CD14-positive monocyte (primary cell): Measurements from ENCODE around the gene SFXN2. TPM values are rescaled to one million over a fixed set of nuclear protein-coding genes. Genes with fewer than 3 reads are reported as not detected.

Experiments
- DNase-seq, 3 donors: peaks; one replicate each; pipeline ENCODE4 v3.0.0-alpha.2; 2011 to 2022
- H2AFZ ChIP-seq: 2 replicates; pipeline ENCODE4 v1.6.0; 2012; ENCODE audit warnings: mild to moderate bottlenecking, low read depth, low read length, inconsistent platforms; ENCODE audit not compliant: insufficient read depth, poor library complexity, severe bottlenecking
- H3K27ac ChIP-seq, 2 donors: 1 replicate in 1 of 2; 2 replicates in 1 of 2; pipeline ENCODE4 v1.5.1; 2012 to 2013; ENCODE audit warnings: low read length in 2 of 2, control low read depth in 1 of 2, inconsistent platforms in 1 of 2, low read depth in 1 of 2, mild to moderate bottlenecking in 1 of 2
- H3K27me3 ChIP-seq, 2 donors: one replicate each; pipeline versions ENCODE4 v1.6.0 to v1.6.1; 2011 to 2013; ENCODE audit warnings: low read length in 2 of 2; ENCODE audit not compliant: control insufficient read depth in 2 of 2, insufficient read depth in 2 of 2
- H3K36me3 ChIP-seq, 2 donors: replicated peaks in 1 of 2; 1 replicate in 1 of 2; 2 replicates in 1 of 2; pipeline versions ENCODE4 v1.5.1 to v1.6.1; 2012 to 2013; ENCODE audit warnings: low read length in 2 of 2, control low read depth in 1 of 2, inconsistent platforms in 1 of 2, mild to moderate bottlenecking in 1 of 2; ENCODE audit not compliant: insufficient read depth in 2 of 2, control insufficient read depth in 1 of 2
- H3K4me1 ChIP-seq, 2 donors: 1 replicate in 1 of 2; 2 replicates in 1 of 2; pipeline versions ENCODE4 v1.5.1 to v1.6.1; 2012 to 2013; ENCODE audit warnings: low read length in 2 of 2, control low read depth in 1 of 2, inconsistent platforms in 1 of 2, mild to moderate bottlenecking in 1 of 2, moderate library complexity in 1 of 2; ENCODE audit not compliant: insufficient read depth in 2 of 2, control insufficient read depth in 1 of 2
- H3K4me2 ChIP-seq: replicated peaks from 2 replicates; pipeline ENCODE3; 2012; ENCODE audit warnings: low read length, moderate library complexity, mild to moderate bottlenecking; ENCODE audit not compliant: poor library complexity, severe bottlenecking; ENCODE audit errors: extremely low read depth
- H3K4me3 ChIP-seq, 3 experiments: fragments of 200-600 bp in 1 of 3; sonication (generic) in 1 of 3; replicated peaks in 1 of 3; 1 replicate in 2 of 3; 2 replicates in 1 of 3; pipeline ENCODE4 v1.5.1; 2011 to 2013; ENCODE audit warnings: low read length in 3 of 3, mild to moderate bottlenecking in 3 of 3, control low read depth in 2 of 3, low read depth in 2 of 3, inconsistent platforms in 1 of 3, moderate library complexity in 1 of 3
- H3K79me2 ChIP-seq: 2 replicates; pipeline ENCODE4 v1.6.0; 2012; ENCODE audit warnings: mild to moderate bottlenecking, control low read depth, inconsistent platforms, low read length, moderate library complexity; ENCODE audit not compliant: insufficient read depth
- H3K9ac ChIP-seq: 2 replicates; pipeline ENCODE4 v1.6.0; 2017; ENCODE audit warnings: low read length, mild to moderate bottlenecking; ENCODE audit not compliant: insufficient read depth, poor library complexity, severe bottlenecking
- H3K9me3 ChIP-seq, 2 donors: replicated peaks in 1 of 2; 1 replicate in 1 of 2; 2 replicates in 1 of 2; pipeline versions ENCODE4 v1.5.1 to v1.6.1; 2012 to 2013; ENCODE audit warnings: low read length in 2 of 2, control low read depth in 1 of 2; ENCODE audit not compliant: control insufficient read depth in 1 of 2, insufficient read depth in 1 of 2
- H4K20me1 ChIP-seq: 2 replicates; pipeline ENCODE4 v1.6.0; 2012; ENCODE audit warnings: mild to moderate bottlenecking, low read length, control low read depth, moderate library complexity; ENCODE audit not compliant: insufficient read depth
- H3K27ac Mint-ChIP-seq, 7 donors: one replicate each; pipeline ENCODE4 v1.8.0; 2020; ENCODE audit warnings: mild to moderate bottlenecking in 7 of 7, mixed read lengths in 7 of 7, moderate library complexity in 6 of 7, inconsistent platforms in 2 of 7
- H3K27me3 Mint-ChIP-seq, 3 donors: one replicate each; pipeline ENCODE4 v1.8.0; 2021 to 2022; ENCODE audit warnings: low read depth in 3 of 3, mild to moderate bottlenecking in 3 of 3, mixed read lengths in 3 of 3, moderate library complexity in 3 of 3, inconsistent platforms in 1 of 3
- H3K36me3 Mint-ChIP-seq, 2 donors: one replicate each; pipeline ENCODE4 v1.8.0; 2020; ENCODE audit warnings: mixed read lengths in 2 of 2, inconsistent platforms in 1 of 2, mild to moderate bottlenecking in 1 of 2
- H3K4me1 Mint-ChIP-seq: one replicate; pipeline ENCODE4 v1.8.0; 2020; ENCODE audit warnings: mild to moderate bottlenecking, mixed read lengths
- H3K4me3 Mint-ChIP-seq, 2 donors: one replicate each; pipeline ENCODE4 v1.8.0; 2020; ENCODE audit warnings: mild to moderate bottlenecking in 2 of 2, mixed read lengths in 2 of 2, moderate library complexity in 1 of 2
- H3K9me3 Mint-ChIP-seq, 7 donors: one replicate each; pipeline ENCODE4 v1.8.0; 2020 to 2022; ENCODE audit warnings: mixed read lengths in 7 of 7, mild to moderate bottlenecking in 6 of 7, moderate library complexity in 6 of 7, inconsistent platforms in 2 of 7
- CTCF ChIP-seq: fragments of 200-600 bp; IDR thresholded peaks from one replicate; pipeline ENCODE4 v1.8.0; 2022; ENCODE audit warnings: antibody characterized with exemption, mild to moderate bottlenecking
- WGBS: methylation state at CpG from one replicate; pipeline ENCODE4 v1.1.5; 2013; ENCODE audit warnings: missing lambda C conversion rate; ENCODE audit not compliant: insufficient coverage; 5-methylcytosine and 5-hydroxymethylcytosine counted together
- intact Hi-C, 2 donors: fragments of 100-400 bp; cut with micrococcal nuclease; formaldehyde crosslinking; loops; one replicate each; pipeline versions ENCODE4 v1.15.0 to v1.15.1; 2023
- polyA plus RNA-seq, 3 donors: library from polyadenylated mRNA; depleted of rRNA in 1 of 3; unstranded in 2 of 3; stranded (reverse) in 1 of 3; fragments of 300-500 nt in 2 of 3; fragments of >200 nt in 1 of 3; fragmentation: Illumina TruSeq in 2 of 3; gene quantifications; 1 replicate in 2 of 3; 2 replicates in 1 of 3; pipeline ENCODE4 v1.2.3, GENCODE V29; 2012 to 2021

SFXN2 gene
- polyA plus RNA-seq, 3 donors: 1.3 to 2.0 (median 1.8) TPM

GRCh38 chr10:102723989-102724388, 9.6 kb downstream of the SFXN2 start:
- no peak for DNase-seq
- intact Hi-C loops: no loop called here
- no peak overlapping the region for H3K9ac ChIP-seq
- TF ChIP-seq CTCF: no peak
- Mint-ChIP-seq H3K4me1 (peaks cover 16% of the 10 kb centered on the region), H3K4me3 (no peak overlapping the region), H3K36me3 (peaks cover 12 to 16% of the 10 kb centered on the region in 2 donors), H3K27me3 (no peaks in the 10 kb centered on the region), H3K9me3 (peaks cover 0 to 6% (median 0%) of the 10 kb centered on the region in 7 donors), H3K27ac (no peak overlapping the region)
- H3K36me3 ChIP-seq: no peaks in the 10 kb centered on the region
- 96% methylated on average over 3 of the region's 4 CpGs for WGBS
- H3K27me3 ChIP-seq: no peaks in the 10 kb centered on the region
- no peak overlapping the region for H3K4me3 ChIP-seq
- H3K27ac ChIP-seq: no peak overlapping the region
- H3K9me3 ChIP-seq: no peaks in the 10 kb centered on the region
- H2AFZ ChIP-seq: no peak overlapping the region
- no peak overlapping the region for H3K4me2 ChIP-seq
- H4K20me1 ChIP-seq: no peaks in the 10 kb centered on the region
- H3K4me1 ChIP-seq: no peaks in the 10 kb centered on the region
- peaks cover 4% of the 10 kb centered on the region for H3K79me2 ChIP-seq

- no peak overlapping the region for H2AFZ ChIP-seq
- Mint-ChIP-seq H3K27ac (peak overlapping the region in 3 of 7 donors; percentile 15 to 54 (median 16)), H3K36me3 (peaks cover 16% of the 10 kb centered on the region in 2 donors), H3K4me3 (no peak overlapping the region), H3K27me3 (peaks cover 0 to 2% (median 2%) of the 10 kb centered on the region in 3 donors), H3K9me3 (peaks cover 0 to 6% (median 0%) of the 10 kb centered on the region in 7 donors), H3K4me1 (peaks cover 20% of the 10 kb centered on the region)
- no peak for TF ChIP-seq CTCF
- H3K36me3 ChIP-seq: no peaks in the 10 kb centered on the region
- H3K4me2 ChIP-seq: no peak overlapping the region
- H3K27me3 ChIP-seq: no peaks in the 10 kb centered on the region
- no peak overlapping the region for H3K9ac ChIP-seq
- intact Hi-C loops: no loop called here
- H3K4me3 ChIP-seq: no peak overlapping the region
- peak in 1 of 3 donors; percentile 34 for DNase-seq
- H4K20me1 ChIP-seq: no peaks in the 10 kb centered on the region
- no peaks in the 10 kb centered on the region for H3K4me1 ChIP-seq
- no peaks in the 10 kb centered on the region for H3K9me3 ChIP-seq
- WGBS: 69% methylated on average over 3 of the region's 3 CpGs
- H3K27ac ChIP-seq: peak overlapping the region in 1 of 2 donors; percentile 41
- no peaks in the 10 kb centered on the region for H3K79me2 ChIP-seq
Measured at GRCh38 chr10:102726274-102726673, 11.8 kb downstream of the SFXN2 start.
